NCI-H2029 (cell line): Measurements from ENCODE around the gene FXYD3.
A peak's percentile ranks its signal among the peaks of the same experiment; 100 is the strongest.
"Not testable (repeated sequence)": the region's sequence is repeated elsewhere in the genome, so short reads cannot be mapped to it uniquely, and the experiment has no call there.

Experiments used
- DNase-seq: peaks from one replicate; lab custom pipeline; 2025; lab: John Stamatoyannopoulos, UW

The FXYD3 gene

GRCh38 chr19:35142606-35143230, 27.1 kb downstream of the FXYD3 start:
- DNase-seq, result peak; percentile 42

GRCh38 chr19:35143231-35143715, 27.6 kb downstream of the FXYD3 start, which contains the start of gene FXYD7:
Gene FXYD7, plus strand, starts transcription at chr19:35143255. Its CDS starts 79 bp downstream, at chr19:35143334.
- DNase-seq, result no peak

- DNase-seq, result no peak
Measured at GRCh38 chr19:35143818-35144217, 28.2 kb downstream of the FXYD3 start.

- DNase-seq, result no peak
Measured at GRCh38 chr19:35144259-35144599, 28.6 kb downstream of the FXYD3 start.

- peak; percentile 27 for DNase-seq
Measured at GRCh38 chr19:35144600-35145436, 29.2 kb downstream of the FXYD3 start.

GRCh38 chr19:35146746-35147459, 31.3 kb downstream of the FXYD3 start:
- no peak for DNase-seq

GRCh38 chr19:35149463-35149862, 33.8 kb downstream of the FXYD3 start:
- no peak for DNase-seq

- no peak for DNase-seq
Measured at GRCh38 chr19:35150445-35150844, 34.8 kb downstream of the FXYD3 start.

- no peak for DNase-seq
Measured at GRCh38 chr19:35151273-35152065, 35.8 kb downstream of the FXYD3 start.

GRCh38 chr19:35153129-35153522, 37.5 kb downstream of the FXYD3 start:
- DNase-seq, result not testable (repeated sequence)

- DNase-seq, result no peak
Measured at GRCh38 chr19:35153701-35154524, 38.3 kb downstream of the FXYD3 start.

GRCh38 chr19:35154525-35155406, 39.1 kb downstream of the FXYD3 start, which contains the start of gene FXYD5:
Gene FXYD5, plus strand, starts transcription at chr19:35154735. Its CDS starts 816 bp downstream, at chr19:35155551.
- DNase-seq, result no peak

- DNase-seq, result no peak
Measured at GRCh38 chr19:35155441-35155840, 39.8 kb downstream of the FXYD3 start.

- no peak for DNase-seq
Measured at GRCh38 chr19:35155981-35156672, 40.5 kb downstream of the FXYD3 start.

GRCh38 chr19:35156673-35157014, 41.0 kb downstream of the FXYD3 start:
- no peak for DNase-seq

GRCh38 chr19:35157431-35157830, 41.8 kb downstream of the FXYD3 start:
- DNase-seq, result no peak

- DNase-seq, result no peak
Measured at GRCh38 chr19:35159606-35160005, 44.0 kb downstream of the FXYD3 start.

- no peak for DNase-seq
Measured at GRCh38 chr19:35160629-35161433, 45.2 kb downstream of the FXYD3 start.

GRCh38 chr19:35161434-35161743, 45.8 kb downstream of the FXYD3 start:
- no peak for DNase-seq
